Measurements from ENCODE around the gene CUX1.
"Not testable (repeated sequence)": the region's sequence is repeated elsewhere in the genome, so short reads cannot be mapped to it uniquely, and the experiment has no call there.

CUX1 gene

DNA sequence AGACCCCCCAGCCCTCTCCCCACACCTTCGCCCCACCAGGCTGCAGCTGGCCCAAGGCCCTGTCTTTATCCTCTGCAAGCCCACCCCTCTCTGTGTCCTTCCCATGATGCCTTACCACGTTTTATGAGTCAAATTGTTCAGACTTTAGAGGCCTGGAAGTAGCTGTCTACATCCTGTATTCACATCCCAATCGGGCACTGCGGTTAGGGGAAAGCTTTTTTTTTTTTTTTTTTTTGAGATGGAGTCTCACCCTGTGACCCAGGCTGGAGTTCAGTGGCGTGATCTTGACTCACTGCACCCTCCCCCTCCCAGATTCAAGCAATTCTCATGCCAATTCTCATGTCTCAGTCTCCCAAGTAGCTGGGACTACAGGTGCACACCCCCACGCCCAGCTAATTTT, 347.7 kb downstream of the CUX1 start:
- no peak for DNase-seq

GRCh38 chr7:102167254-102167653, 349.8 kb downstream of the CUX1 start:
- no peak for DNase-seq

GRCh38 chr7:102169651-102170392, 352.4 kb downstream of the CUX1 start:
- DNase-seq = no peak

DNA sequence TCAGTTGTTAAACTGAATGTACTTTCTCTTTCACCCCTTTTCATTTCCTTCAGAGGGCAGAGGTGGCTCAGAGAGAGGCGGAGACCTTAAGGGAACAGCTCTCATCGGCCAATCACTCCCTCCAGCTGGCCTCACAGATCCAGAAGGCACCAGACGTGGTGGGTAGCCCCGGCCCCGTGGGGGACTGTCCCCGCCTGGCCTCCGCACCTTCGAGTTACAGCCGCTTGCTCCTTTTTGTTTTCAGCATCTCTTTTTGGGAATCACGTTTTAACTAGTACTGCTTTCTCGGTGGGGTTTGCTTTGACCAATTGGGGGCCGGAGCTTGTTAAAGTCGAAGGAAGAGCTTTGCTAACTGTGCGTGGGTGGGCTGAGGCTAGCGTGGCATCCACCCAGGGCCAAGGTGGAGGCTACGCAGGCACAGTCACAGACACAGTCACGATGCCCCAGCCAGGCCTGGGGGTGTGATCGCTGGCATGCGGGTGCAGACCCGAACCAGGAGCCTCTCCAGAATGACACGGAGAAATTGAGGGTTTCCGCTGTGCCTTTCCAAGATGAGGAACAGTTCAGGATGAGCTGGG, 353.1 kb downstream of the CUX1 start:
- no peak for DNase-seq

GRCh38 chr7:102173669-102174068, 356.2 kb downstream of the CUX1 start:
- DNase-seq = no peak

DNA sequence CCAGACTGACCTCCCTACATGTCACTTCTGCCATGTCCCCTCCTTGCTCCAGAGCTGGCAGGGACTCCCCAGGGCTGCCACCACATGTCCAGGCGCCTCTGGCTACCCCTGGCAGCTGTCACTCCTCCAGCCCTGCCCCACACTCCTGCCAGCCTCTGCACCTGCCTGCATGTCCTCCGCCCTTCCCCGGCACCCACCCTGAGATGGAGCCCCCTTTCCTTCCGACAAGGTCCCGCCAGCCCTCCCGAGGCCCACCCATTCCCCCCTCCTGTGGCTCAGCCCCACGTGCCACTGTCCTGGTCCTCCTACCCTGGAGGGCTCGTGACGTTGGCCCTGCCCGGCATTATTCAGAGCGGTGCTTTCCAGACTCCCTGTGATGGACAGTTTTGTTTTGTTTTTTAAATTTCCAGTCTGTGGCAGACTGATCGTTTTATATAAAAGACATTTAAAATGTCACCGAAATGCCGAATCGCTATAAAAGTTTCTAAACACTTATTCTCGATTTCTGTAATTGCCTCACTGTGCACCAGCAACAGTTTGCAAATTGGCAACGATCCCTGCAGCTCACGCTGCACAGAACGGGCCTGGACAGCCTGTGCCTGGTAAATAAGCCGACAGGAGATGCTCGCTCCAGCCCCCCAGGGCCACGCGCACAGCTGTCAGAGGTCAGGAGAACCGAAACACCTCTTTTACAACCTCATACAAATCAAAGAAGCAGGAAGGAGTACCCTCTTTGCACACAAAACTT, 358.2 kb downstream of the CUX1 start:
- peak; percentile 10 for DNase-seq

DNA sequence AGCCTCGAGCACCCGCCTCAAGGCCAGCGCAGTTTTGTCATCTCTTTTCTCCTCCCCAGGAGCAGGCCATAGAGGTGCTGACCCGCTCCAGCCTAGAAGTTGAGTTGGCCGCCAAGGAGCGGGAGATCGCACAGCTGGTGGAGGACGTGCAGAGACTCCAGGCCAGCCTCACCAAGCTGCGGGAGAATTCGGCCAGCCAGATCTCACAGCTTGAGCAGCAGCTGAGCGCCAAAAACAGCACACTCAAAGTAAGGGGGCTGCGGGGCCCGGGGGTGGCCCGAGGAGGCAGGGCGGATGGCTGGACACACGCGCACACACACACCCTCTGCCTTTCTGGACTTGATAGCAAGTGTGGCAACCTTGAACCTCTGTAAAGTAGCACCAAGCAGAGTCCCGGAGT, 361.0 kb downstream of the CUX1 start:
- no peak for DNase-seq

GRCh38 chr7:102180727-102181126, 363.3 kb downstream of the CUX1 start:
- DNase-seq = no peak

GRCh38 chr7:102181517-102181916, 364.1 kb downstream of the CUX1 start:
- DNase-seq = no peak

GRCh38 chr7:102182016-102182415, 364.6 kb downstream of the CUX1 start:
- DNase-seq = peak; percentile 39

- DNase-seq = not testable (repeated sequence)
Observed at GRCh38 chr7:102183848-102184247, 366.4 kb downstream of the CUX1 start.

DNA sequence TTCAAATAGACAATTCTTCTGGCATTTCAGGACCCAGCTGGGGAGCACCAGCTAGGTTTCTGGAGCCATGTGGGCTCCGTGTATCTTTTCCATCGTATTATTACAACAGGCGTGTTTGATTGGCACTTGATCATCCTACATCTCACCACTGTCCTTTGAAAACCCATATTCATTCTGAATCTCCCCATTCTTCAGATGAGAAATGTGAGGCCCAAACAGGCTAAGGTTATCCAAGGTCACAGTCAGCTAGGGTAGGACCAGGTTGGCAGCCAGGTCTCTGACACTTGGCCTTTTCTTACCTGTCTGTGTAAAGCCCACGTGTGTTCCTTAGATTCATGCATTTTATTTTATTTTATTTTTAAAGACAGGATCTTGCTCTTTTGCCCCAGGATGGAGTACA, 366.9 kb downstream of the CUX1 start:
- DNase-seq = no peak

- DNase-seq = no peak
Observed at GRCh38 chr7:102185796-102186195, 368.4 kb downstream of the CUX1 start.

DNA sequence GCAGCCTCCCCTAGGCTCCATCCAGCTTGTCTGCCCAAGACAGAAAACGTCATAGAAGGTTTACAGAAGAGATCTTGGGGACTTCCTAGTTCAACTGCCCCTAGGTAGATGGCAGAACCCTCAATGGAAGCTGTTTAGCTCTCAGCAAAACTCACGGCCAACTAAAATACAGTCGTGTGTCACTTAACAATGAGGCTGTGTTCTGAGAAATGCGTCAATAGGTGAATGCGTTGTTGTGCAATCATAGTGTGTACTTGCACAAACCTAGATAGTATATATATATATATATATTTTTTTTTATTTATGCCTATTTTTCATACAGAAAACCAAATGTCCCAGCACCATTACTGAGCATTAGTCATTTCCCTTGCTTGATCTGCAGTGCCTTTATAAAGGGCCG, 368.9 kb downstream of the CUX1 start:
- DNase-seq = no peak

- DNase-seq = peak; percentile 2
Observed at GRCh38 chr7:102188746-102189145, 371.3 kb downstream of the CUX1 start.

- DNase-seq = no peak
Observed at GRCh38 chr7:102189756-102190155, 372.3 kb downstream of the CUX1 start.

- DNase-seq = no peak
Observed at GRCh38 chr7:102190776-102191350, 373.4 kb downstream of the CUX1 start.

DNA sequence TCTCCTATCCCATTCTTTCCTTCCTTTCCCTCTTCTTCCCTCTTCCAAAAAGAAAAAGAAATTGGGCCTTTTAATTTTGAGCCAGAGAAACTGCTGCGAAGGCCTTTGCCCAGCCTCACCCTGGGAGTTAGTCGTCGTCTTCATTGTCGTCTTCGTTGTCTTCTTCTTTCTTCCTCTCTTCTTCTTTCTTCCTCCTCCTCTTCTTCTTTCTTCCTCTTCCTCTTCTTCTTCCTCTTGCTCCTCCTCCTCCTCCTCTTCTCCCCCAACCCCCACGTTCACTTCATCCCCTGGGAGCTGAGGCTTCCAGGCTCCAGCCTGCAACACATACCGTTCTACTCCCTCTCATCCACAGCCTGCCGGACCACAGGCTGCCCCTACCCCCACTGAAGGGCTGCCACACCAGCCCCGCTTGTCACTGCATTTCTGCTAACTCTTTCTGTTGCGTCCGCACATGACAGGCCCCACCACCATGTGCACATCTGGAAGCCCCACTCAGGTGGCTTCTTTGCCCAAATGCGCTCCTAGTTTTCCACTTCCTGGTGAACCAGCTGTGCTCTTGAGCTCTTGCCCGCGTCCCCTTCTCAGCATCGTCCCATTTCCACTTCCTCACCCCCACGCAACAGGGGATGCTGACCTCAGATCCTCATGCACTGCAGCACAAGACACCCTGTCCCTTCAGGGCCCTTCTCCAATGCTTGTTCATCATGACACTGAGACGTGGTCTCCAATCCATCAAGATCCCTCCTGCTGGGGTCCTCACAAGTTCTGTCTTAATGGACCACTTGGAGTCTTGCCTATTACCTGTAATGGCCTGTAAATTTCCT, 374.3 kb downstream of the CUX1 start:
- no peak for DNase-seq

GRCh38 chr7:102192790-102193189, 375.4 kb downstream of the CUX1 start:
- DNase-seq = no peak

DNA sequence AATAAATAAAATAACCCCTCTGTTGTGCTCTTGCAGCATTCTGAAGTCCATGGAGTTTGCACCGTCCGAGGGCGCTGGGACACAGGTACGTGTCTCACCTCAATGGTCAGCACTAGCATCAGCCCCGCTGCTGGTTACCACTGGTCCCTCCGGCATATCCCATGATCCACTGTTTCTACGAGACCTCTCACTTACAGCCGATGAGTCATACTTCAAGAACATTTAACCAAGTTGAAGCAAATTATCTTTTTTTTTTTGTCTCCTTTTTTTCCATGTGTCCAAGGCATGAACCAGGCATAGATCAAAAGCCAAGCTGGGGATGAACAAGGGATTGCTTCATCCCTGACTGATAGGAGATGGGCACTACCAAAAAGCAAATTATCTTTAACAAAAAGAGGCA, 376.4 kb downstream of the CUX1 start:
- DNase-seq = no peak

DNA sequence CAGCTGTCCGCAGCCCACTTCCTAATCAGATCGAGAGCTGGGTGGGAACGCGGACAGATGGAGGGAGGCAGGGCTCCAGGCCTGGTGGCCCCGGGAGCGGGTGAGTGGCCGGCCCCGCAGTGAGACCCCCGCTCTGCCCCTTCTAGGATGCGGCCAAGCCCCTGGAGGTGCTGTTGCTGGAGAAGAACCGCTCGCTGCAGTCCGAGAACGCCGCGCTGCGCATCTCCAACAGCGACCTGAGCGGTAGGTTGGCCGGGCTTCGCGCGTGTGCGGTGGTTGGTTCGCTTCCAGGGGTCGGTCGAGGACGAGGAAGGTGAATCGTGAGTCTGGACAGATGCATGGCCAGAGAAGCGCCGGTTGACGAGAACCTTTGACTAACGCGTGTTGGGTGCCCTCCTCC, 377.9 kb downstream of the CUX1 start:
- no peak for DNase-seq

DNA sequence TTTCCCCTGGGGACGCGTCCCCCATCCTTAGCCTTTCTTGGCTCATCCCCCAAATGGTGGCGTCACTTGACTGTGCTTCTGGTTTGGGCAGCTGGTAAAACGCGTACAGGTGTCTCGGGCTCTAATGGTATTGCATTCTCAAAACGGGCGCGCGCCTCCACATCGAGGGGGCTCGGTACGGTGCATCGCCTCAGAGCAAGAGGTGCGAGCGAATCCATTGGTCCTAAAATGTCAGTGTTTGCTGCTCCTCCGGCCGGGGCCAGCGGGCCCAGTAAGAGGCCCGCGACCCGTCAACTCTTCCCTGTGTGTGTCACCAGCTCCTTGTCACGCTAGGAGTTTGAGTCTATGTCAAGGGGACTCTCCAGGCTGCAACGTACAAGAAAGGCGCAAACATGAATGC, 378.6 kb downstream of the CUX1 start:
- no peak for DNase-seq

GRCh38 chr7:102197161-102197560, 379.7 kb downstream of the CUX1 start:
- DNase-seq = no peak
